ENCODE data around the gene RTBDN. TPM values are rescaled to one million over a fixed set of nuclear protein-coding genes. Genes with fewer than 3 reads are reported as not detected.

Gene RTBDN
- total and polyA plus RNA-seq, 10 of the 15 experiments (the other 5 are each of a cell fraction or from before 2014, with no cell fraction given), result 0.45 TPM; not detected in 9

- no peak for DNase-seq (ENCODE audit: low read depth, low spot score)
- TF ChIP-seq MEF2B (IDR thresholded peaks at IDR 0.05; ENCODE audit: partially characterized antibody, poor library complexity, severe bottlenecking) (no peak), DPF2 (IDR thresholded peaks at IDR 0.05) (no peak), MLLT1 (IDR thresholded peaks at IDR 0.05) (peak; percentile 55), USF1 (IDR thresholded peaks at IDR 0.05; ENCODE audit: borderline replicate concordance, extremely low read length, insufficient read depth, low read depth, low read length) (no peak), RBBP5 (conservative IDR thresholded peaks at IDR 0.05) (no peak)
- in situ Hi-C loops (cut with MboI), result no loop called here
- peaks cover 20% of the 10 kb centered on the region for H3K79me2 ChIP-seq (ENCODE audit: control insufficient read depth, insufficient read depth, low read length)
- intact Hi-C loops (cut with micrococcal nuclease; ENCODE audit: unreplicated experiment), result no loop called here
- ChIA-PET RAD21 (ENCODE audit: unreplicated experiment) (no interaction called here), SMC1A (ENCODE audit: uncharacterized antibody, unreplicated experiment) (interaction anchor here (0.8 to 1.8 kb wide), 4 partner anchors 38 to 46 kb away, joined by 3 to 4 read pairs (median 4); no protein-coding TSS in a partner anchor), CTCF (interaction anchor here (0.7 to 12.9 kb wide), 8 partner anchors 10 to 163 kb away, joined by 3 to 426 read pairs (median 3); no protein-coding TSS in a partner anchor), POLR2A (interaction anchor here (0.7 to 2.1 kb wide), 4 partner anchors 9 to 79 kb away, joined by 3 to 8 read pairs (median 4); partner anchors contain the start of gene JUNB)
- H3K9me3 ChIP-seq (replicated peaks; ENCODE audit: control insufficient read depth, insufficient read depth, low read length), result no peaks in the 10 kb centered on the region
- H3K4me1 ChIP-seq (ENCODE audit: control insufficient read depth, insufficient read depth, low read length), result peaks cover 19% of the 10 kb centered on the region
- ATAC-seq, result no peak
- WGBS (ENCODE audit: insufficient coverage, insufficient replicate concordance, low lambda C conversion rate, missing lambda C conversion rate), result 41% methylated on average over 22 of the region's 22 CpGs
- no peaks in the 10 kb centered on the region for H4K20me1 ChIP-seq (ENCODE audit: control insufficient read depth, insufficient read depth)
- peak overlapping the region; percentile 79 for H3K9ac ChIP-seq (ENCODE audit: control insufficient read depth, insufficient read depth, low read length)
- peak overlapping the region; percentile 88 for H2AFZ ChIP-seq (ENCODE audit: control insufficient read depth, low read depth, low read length)
- peaks cover 0 to 1% of the 10 kb centered on the region in 2 experiments; a peak in 2 of 4 replicates for H3K36me3 ChIP-seq (ENCODE audit: control insufficient read depth in 2 of 2, insufficient read depth in 2 of 2, low read length in 1 of 2)
- peak overlapping the region; percentile 98 for H3K4me2 ChIP-seq (ENCODE audit: control insufficient read depth, insufficient read depth)
- no peak for FAIRE-seq
- H3K4me3 ChIP-seq, result peak overlapping the region; percentile 95
- no peaks in the 10 kb centered on the region for H3K27me3 ChIP-seq (replicated peaks in 1 of 2; ENCODE audit: control insufficient read depth in 2 of 2, insufficient read depth in 2 of 2, low read length in 1 of 2)
- H3K27ac ChIP-seq (ENCODE audit: control insufficient read depth, insufficient read depth), result no peak overlapping the region
- BruUV-seq (replicated peaks), result no TSS peak
Observed at GRCh38 chr19:12802267-12803106, 31.9 kb downstream of the RTBDN start.
